ENCODE results near the gene GAST. TPM values are rescaled to one million over a fixed set of nuclear protein-coding genes. Genes with fewer than 3 reads are reported as not detected.
A peak's percentile ranks its signal among the peaks of the same experiment; 100 is the strongest.
"Not testable (repeated sequence)": the region's sequence is repeated elsewhere in the genome, so short reads cannot be mapped to it uniquely, and the experiment has no call there.

Gene GAST
- total RNA-seq, 4 donors from 2014 or later: not detected

GRCh38 chr17:41695134-41695661, 16.9 kb upstream of the GAST start:
- H3K36me3 ChIP-seq: peaks cover 36 to 52% of the 10 kb centered on the region in 2 donors
- no peak overlapping the region for H3K4me3 ChIP-seq (replicated peaks in 1 of 3)
- H3K9me3 ChIP-seq: no peaks in the 10 kb centered on the region
- no peaks in the 10 kb centered on the region for H3K27me3 ChIP-seq
- intact Hi-C loops (cut with DNase I): no loop called here
- no peak for TF ChIP-seq POLR2A (IDR thresholded peaks at IDR 0.05)
- no peak for TF ChIP-seq CTCF (IDR thresholded peaks at IDR 0.05)
- WGBS, 2 donors: 89 to 90% methylated on average over 7 of the region's 7 CpGs
- peaks cover 10 to 32% of the 10 kb centered on the region in 2 donors for H3K4me1 ChIP-seq
- DNase-seq: no peak
- H3K27ac ChIP-seq: peak overlapping the region in 1 of 3 donors; percentile 7

DNA sequence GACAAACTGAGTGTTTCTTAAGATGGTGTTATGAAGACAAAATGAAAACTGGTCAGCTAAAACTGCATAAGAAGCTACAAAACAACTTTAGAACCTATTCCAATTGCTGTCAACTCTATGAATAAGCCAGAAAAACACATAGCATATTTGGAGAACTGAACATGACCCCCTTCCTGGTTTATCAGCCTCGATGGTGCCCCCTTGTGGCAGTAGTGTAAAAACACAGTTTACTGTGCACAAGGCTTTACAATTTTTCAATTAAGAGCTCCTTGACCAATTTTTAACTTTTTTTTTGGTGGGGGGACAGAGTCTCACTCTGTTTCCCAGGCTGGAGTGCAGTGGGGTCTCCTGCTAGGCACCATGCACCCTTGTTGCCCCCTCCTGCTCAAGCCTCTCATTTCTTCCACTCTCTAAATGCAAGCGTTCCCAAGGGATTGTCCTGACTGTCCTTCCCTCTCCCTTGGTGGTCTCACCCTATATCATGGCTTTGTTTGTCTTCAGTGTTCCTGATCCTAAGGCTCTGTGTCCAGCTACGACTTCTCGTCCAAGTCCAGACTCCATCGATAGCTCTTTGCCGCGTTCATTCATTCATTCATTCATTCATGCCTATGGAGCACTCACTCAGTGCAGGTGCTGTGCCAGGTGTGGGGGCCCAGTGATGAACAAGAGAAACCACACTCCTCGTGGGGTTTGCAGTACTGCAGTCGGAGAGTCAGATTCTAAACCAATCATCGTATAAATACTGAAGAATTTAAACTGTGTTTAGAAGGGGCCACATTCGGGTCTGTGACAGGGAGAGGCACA, 16.0 kb upstream of the GAST start:
- Histone ChIP-seq H3K36me3 (peaks cover 27 to 42% of the 10 kb centered on the region in 2 donors), H3K27ac (peak overlapping the region in 1 of 3 donors; percentile 7), H3K4me1 (peaks cover under 1 to 22% of the 10 kb centered on the region in 2 donors), H3K9me3 (no peaks in the 10 kb centered on the region), H3K27me3 (no peaks in the 10 kb centered on the region), H3K4me3 (replicated peaks in 1 of 3) (no peak overlapping the region)
- WGBS, 2 donors: 53% methylated on average over 11 of the region's 11 CpGs
- TF ChIP-seq CTCF (IDR thresholded peaks at IDR 0.05): peak; percentile 59 to 82 (median 62)
- no peak for TF ChIP-seq POLR2A (IDR thresholded peaks at IDR 0.05)
- DNase-seq: peak; percentile 26 to 78
- intact Hi-C loops (cut with DNase I): no loop called here

- Histone ChIP-seq H3K36me3 (peaks cover 15 to 30% of the 10 kb centered on the region in 2 donors), H3K27ac (no peak overlapping the region), H3K4me3 (replicated peaks in 1 of 3) (no peak overlapping the region), H3K9me3 (no peaks in the 10 kb centered on the region), H3K4me1 (peaks cover 0 to 12% of the 10 kb centered on the region in 2 donors), H3K27me3 (no peaks in the 10 kb centered on the region)
- DNase-seq: peak; percentile 26 to 45
- TF ChIP-seq CTCF (IDR thresholded peaks at IDR 0.05): no peak
- no peak for TF ChIP-seq POLR2A (IDR thresholded peaks at IDR 0.05)
- intact Hi-C loops (cut with DNase I): no loop called here
- WGBS, 2 donors: 52 to 53% methylated on average over 6 of the region's 6 CpGs
Measured at GRCh38 chr17:41697122-41697962, 14.8 kb upstream of the GAST start.

- H3K27me3 ChIP-seq; H3K36me3 ChIP-seq; H3K9me3 ChIP-seq; H3K4me1 ChIP-seq; DNase-seq; H3K4me3 ChIP-seq (replicated peaks in 1 of 3); H3K27ac ChIP-seq; intact Hi-C loops (cut with DNase I): not testable (repeated sequence)
- 87 to 89% methylated on average over 3 of the region's 3 CpGs for WGBS, 2 donors
Measured at GRCh38 chr17:41700843-41701242, 11.3 kb upstream of the GAST start.

DNA sequence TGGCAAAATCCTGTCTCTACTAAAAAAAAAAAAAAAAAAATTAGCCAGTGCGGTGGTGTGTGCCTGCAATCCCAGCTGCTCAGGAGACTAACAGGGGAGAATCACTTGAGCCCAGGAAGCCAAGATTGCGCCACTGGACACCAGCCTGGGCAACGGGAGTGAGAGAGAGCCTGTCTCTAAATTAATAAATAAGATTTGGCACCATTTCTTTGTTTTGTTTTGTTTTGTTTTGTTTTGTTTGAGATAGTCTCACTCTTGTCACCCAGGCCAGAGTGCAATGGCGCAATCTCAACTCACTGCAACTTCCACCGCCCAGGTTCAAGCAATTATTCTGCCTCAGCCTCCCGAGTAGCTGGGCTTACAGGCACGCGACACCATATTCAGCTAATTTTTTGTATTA, 9.4 kb upstream of the GAST start:
- DNase-seq: no peak
- Histone ChIP-seq H3K36me3 (no peaks in the 10 kb centered on the region), H3K9me3 (no peaks in the 10 kb centered on the region), H3K4me1 (no peaks in the 10 kb centered on the region), H3K27ac (no peak overlapping the region), H3K4me3 (replicated peaks in 1 of 3) (no peak overlapping the region), H3K27me3 (no peaks in the 10 kb centered on the region)
- 84 to 87% methylated on average over 8 of the region's 8 CpGs for WGBS, 2 donors
- no peak for TF ChIP-seq POLR2A (IDR thresholded peaks at IDR 0.05)
- no peak for TF ChIP-seq CTCF (IDR thresholded peaks at IDR 0.05)
- intact Hi-C loops (cut with DNase I): no loop called here
